Tibial nerve (tissue), 4 donors: ENCODE measurements around the gene RASGRF1. TPM values are rescaled to one million over a fixed set of nuclear protein-coding genes. Genes with fewer than 3 reads are reported as not detected.
A peak's percentile ranks its signal among the peaks of the same experiment; 100 is the strongest.

Experiments
- DNase-seq, 2 donors: peaks; one replicate each; pipeline ENCODE4 v3.0.0-alpha.2; 2019; ENCODE audit warnings: low spot score in 2 of 2
- H3K27ac ChIP-seq, 4 donors: fragments of 200-600 bp; sonication (generic) in 3 of 4; one replicate each; pipeline ENCODE4 v1.5.1; 2017 to 2019; ENCODE audit warnings: mild to moderate bottlenecking in 1 of 4
- H3K27me3 ChIP-seq, 2 donors: fragments of 200-600 bp; sonication (generic) in 1 of 2; one replicate each; pipeline versions ENCODE4 v1.5.1 to v1.6.0; 2017 to 2019
- H3K36me3 ChIP-seq, 3 donors: fragments of 200-600 bp; sonication (generic); one replicate each; pipeline ENCODE4 v1.5.1; 2018 to 2019
- H3K4me1 ChIP-seq, 4 donors: fragments of 200-600 bp; sonication (generic) in 3 of 4; one replicate each; pipeline ENCODE4 v1.5.1; 2017 to 2019
- H3K4me3 ChIP-seq, 4 donors: fragments of 200-600 bp; sonication (generic) in 3 of 4; one replicate each; pipeline ENCODE4 v1.5.1; 2017 to 2019; ENCODE audit warnings: mild to moderate bottlenecking in 1 of 4, moderate library complexity in 1 of 4
- H3K9me3 ChIP-seq, 4 donors: fragments of 200-600 bp; sonication (generic) in 3 of 4; one replicate each; pipeline ENCODE4 v1.5.1; 2017 to 2019
- EP300 ChIP-seq, 2 donors: sonication (generic); formaldehyde crosslinking; IDR thresholded peaks; one replicate each; pipeline ENCODE4 v1.6.1; 2017; ENCODE audit warnings: antibody characterized with exemption in 2 of 2, mild to moderate bottlenecking in 1 of 2
- POLR2A ChIP-seq, 2 donors: fragments of 450-650 bp; IDR thresholded peaks; one replicate each; pipeline ENCODE4 v1.6.1; 2017; ENCODE audit warnings: antibody characterized with exemption in 2 of 2, mild to moderate bottlenecking in 2 of 2, moderate library complexity in 2 of 2
- WGBS, 2 donors: methylation state at CpG; one replicate each; pipeline ENCODE4 v1.1.5; 2018; 5-methylcytosine and 5-hydroxymethylcytosine counted together
- total RNA-seq, 4 donors: library from RNA; depleted of rRNA; stranded (reverse); fragments of >200 nt; gene quantifications; one replicate each; pipeline ENCODE4 v1.1.0, GENCODE V29; 2016
- TF ChIP-seq, protein P1 (sequence below), 5 experiments: fragments of 200-600 bp in 3 of 5; fragments of 450-650 bp in 2 of 5; sonication (generic) in 3 of 5; IDR thresholded peaks; one replicate each; pipeline ENCODE4 v1.5.1; 2016 to 2019; ENCODE audit warnings: antibody characterized with exemption in 5 of 5, mild to moderate bottlenecking in 3 of 5, moderate library complexity in 2 of 5

RASGRF1 gene
- total RNA-seq, 4 donors from 2014 or later = 0.30 to 0.98 (median 0.65) TPM

DNA sequence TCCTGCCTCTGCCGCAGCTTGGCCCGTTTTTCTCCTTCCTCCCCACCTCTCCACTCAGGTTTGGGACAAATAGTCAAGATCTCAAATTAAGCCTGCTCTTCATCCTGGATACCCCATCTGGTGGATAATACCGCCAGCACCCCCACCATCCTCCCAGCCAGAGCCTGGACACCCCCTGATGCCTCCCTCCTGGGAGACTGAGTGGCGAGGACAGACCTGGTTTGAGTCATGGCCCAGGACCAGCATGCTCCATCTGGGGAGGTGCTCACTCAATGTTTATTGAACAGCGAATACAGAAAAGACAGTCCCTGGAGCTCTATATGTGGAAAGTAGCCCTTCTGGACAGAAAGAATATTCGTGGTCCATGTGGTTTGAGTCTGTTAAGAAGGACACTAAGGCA lies 169.1 kb downstream of the RASGRF1 start:
- H3K27ac ChIP-seq = no peak overlapping the region
- TF ChIP-seq EP300 (IDR thresholded peaks at IDR 0.05) (no peak), POLR2A (IDR thresholded peaks at IDR 0.05) (no peak)
- TF ChIP-seq, protein P1, sequence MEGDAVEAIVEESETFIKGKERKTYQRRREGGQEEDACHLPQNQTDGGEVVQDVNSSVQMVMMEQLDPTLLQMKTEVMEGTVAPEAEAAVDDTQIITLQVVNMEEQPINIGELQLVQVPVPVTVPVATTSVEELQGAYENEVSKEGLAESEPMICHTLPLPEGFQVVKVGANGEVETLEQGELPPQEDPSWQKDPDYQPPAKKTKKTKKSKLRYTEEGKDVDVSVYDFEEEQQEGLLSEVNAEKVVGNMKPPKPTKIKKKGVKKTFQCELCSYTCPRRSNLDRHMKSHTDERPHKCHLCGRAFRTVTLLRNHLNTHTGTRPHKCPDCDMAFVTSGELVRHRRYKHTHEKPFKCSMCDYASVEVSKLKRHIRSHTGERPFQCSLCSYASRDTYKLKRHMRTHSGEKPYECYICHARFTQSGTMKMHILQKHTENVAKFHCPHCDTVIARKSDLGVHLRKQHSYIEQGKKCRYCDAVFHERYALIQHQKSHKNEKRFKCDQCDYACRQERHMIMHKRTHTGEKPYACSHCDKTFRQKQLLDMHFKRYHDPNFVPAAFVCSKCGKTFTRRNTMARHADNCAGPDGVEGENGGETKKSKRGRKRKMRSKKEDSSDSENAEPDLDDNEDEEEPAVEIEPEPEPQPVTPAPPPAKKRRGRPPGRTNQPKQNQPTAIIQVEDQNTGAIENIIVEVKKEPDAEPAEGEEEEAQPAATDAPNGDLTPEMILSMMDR (IDR thresholded peaks at IDR 0.05) = no peak
- no peaks in the 10 kb centered on the region for H3K9me3 ChIP-seq
- H3K4me3 ChIP-seq = no peak overlapping the region
- peaks cover 0 to 16% (median 2%) of the 10 kb centered on the region in 4 donors for H3K4me1 ChIP-seq
- WGBS, 2 donors = 71 to 78% methylated on average over 6 of the region's 6 CpGs
- DNase-seq = no peak
- peaks cover 6 to 80% (median 12%) of the 10 kb centered on the region in 3 donors for H3K36me3 ChIP-seq
- H3K27me3 ChIP-seq = no peaks in the 10 kb centered on the region

DNA sequence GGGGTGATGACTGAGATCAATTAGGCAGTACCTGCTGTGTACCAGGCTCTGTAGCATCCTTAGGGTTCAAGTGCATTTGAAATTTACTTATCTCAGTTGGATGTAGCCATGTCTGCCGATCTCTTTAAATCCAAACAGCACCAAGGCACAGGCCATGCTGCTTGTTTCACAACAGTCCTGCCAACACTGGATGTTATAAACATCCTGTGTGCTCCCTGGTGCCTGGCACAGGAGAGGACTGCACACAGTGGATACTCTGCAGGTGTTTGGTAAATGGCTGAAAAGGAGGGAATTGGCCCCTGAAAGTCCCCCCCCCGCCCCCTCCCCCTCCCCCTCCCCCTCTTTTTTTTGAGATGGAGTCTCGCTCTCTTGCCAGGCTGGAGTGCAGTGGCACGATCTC lies 172.7 kb downstream of the RASGRF1 start:
- Histone ChIP-seq H3K36me3 (peaks cover 6 to 69% (median 12%) of the 10 kb centered on the region in 3 donors), H3K27me3 (no peaks in the 10 kb centered on the region), H3K4me3 (no peak overlapping the region), H3K9me3 (no peaks in the 10 kb centered on the region), H3K27ac (peak overlapping the region in 2 of 4 donors; percentile 42 to 80), H3K4me1 (peaks cover 0 to 52% (median 19%) of the 10 kb centered on the region in 4 donors)
- TF ChIP-seq POLR2A (IDR thresholded peaks at IDR 0.05) (no peak), EP300 (IDR thresholded peaks at IDR 0.05) (no peak)
- TF ChIP-seq, protein P1 (IDR thresholded peaks at IDR 0.05) = no peak
- WGBS, 2 donors = 78 to 89% methylated on average over 4 of the region's 4 CpGs
- DNase-seq = no peak

GRCh38 chr15:78916088-78916487 lies 174.5 kb downstream of the RASGRF1 start:
- peak overlapping the region; percentile 28 to 80 (median 61) for H3K27ac ChIP-seq
- DNase-seq = no peak
- peaks cover 0 to 56% (median 19%) of the 10 kb centered on the region in 4 donors for H3K4me1 ChIP-seq
- no peaks in the 10 kb centered on the region for H3K9me3 ChIP-seq
- 73 to 78% methylated on average over 4 of the region's 4 CpGs for WGBS, 2 donors
- TF ChIP-seq, protein P1 (IDR thresholded peaks at IDR 0.05) = no peak
- TF ChIP-seq EP300 (IDR thresholded peaks at IDR 0.05) (no peak), POLR2A (IDR thresholded peaks at IDR 0.05) (no peak)
- H3K4me3 ChIP-seq = no peak overlapping the region
- H3K36me3 ChIP-seq = peaks cover 0 to 69% (median 0%) of the 10 kb centered on the region in 3 donors
- H3K27me3 ChIP-seq = no peaks in the 10 kb centered on the region

GRCh38 chr15:78915341-78916087 lies 175.1 kb downstream of the RASGRF1 start:
- TF ChIP-seq, protein P1 (IDR thresholded peaks at IDR 0.05) = no peak
- peak; percentile 52 to 78 for TF ChIP-seq EP300 (IDR thresholded peaks at IDR 0.05)
- peaks cover 0 to 67% (median 0%) of the 10 kb centered on the region in 3 donors for H3K36me3 ChIP-seq
- peak in 1 of 2 donors; percentile 47 for DNase-seq
- H3K9me3 ChIP-seq = no peaks in the 10 kb centered on the region
- peak overlapping the region; percentile 28 to 80 (median 61) for H3K27ac ChIP-seq
- WGBS, 2 donors = 71 to 75% methylated on average over 12 of the region's 12 CpGs
- H3K27me3 ChIP-seq = no peaks in the 10 kb centered on the region
- no peak overlapping the region for H3K4me3 ChIP-seq
- H3K4me1 ChIP-seq = peaks cover 0 to 61% (median 19%) of the 10 kb centered on the region in 4 donors

DNA sequence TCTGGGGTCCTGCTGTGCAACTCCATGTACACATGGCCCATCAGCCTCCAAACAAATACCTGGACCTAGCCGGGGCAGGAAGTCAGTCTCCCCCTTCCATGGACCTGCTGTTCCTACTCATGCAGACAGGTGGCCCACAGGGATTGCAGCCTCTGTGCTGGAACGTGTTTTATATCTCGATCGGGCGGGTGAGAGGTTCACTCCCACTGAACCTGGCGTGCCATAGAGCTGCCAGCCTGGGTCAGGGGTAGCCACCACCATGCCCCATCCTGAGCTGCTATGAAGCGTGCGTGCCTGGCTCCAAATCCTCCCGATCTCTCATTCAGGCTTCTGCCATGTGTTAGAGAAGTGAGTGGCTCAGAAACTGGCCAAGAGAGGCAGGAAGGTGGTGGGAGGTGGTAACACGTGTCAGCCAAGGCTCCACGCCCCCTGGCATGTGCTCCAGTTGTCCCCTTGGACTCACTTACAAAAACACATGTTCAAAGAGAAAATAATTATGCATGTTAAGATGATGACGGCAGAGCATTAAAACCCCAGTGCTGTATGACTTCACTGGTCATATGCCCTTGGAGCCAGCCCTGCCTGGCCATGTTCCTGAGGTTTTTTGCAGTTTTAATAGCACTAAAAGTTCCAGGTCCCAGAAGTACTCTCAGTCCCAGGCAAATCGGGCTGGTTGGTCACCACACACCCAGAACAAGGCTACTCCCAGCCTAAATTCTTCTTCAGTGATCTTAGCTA lies 176.4 kb downstream of the RASGRF1 start:
- Histone ChIP-seq H3K4me1 (peaks cover 0 to 74% (median 20%) of the 10 kb centered on the region in 4 donors), H3K27me3 (no peaks in the 10 kb centered on the region), H3K4me3 (no peak overlapping the region), H3K27ac (peak overlapping the region; percentile 44 to 80 (median 65)), H3K36me3 (peaks cover 0 to 76% (median 0%) of the 10 kb centered on the region in 3 donors), H3K9me3 (no peaks in the 10 kb centered on the region)
- 42 to 53% methylated on average over 7 to 13 of the region's 13 CpGs for WGBS, 2 donors
- DNase-seq = peak; percentile 44 to 70
- TF ChIP-seq POLR2A (IDR thresholded peaks at IDR 0.05) = no peak
- TF ChIP-seq, protein P1 (IDR thresholded peaks at IDR 0.05) = peak in 4 of 5 experiments; percentile 27 to 58 (median 43)
- TF ChIP-seq EP300 (IDR thresholded peaks at IDR 0.05) = peak; percentile 82 to 93
